BJ (cell line): ENCODE results near the gene SUGCT. TPM values are rescaled to one million over a fixed set of nuclear protein-coding genes. Genes with fewer than 3 reads are reported as not detected.

Experiments
- CTCF ChIA-PET: fragments of 350-600 bp; formaldehyde crosslinking; extraction: SDS; loops from one replicate; lab custom pipeline; 2021; ENCODE audit warnings: antibody characterized with exemption, inconsistent platforms; lab: Yijun Ruan, JAX
- POLR2A ChIA-PET: fragments of 300-600 bp; sonication (Branson Sonifier 250); formaldehyde crosslinking; extraction: SDS; loops from one replicate; lab custom pipeline; 2021; ENCODE audit warnings: antibody characterized with exemption; lab: Charles Lee
- DNase-seq: peaks from one replicate; pipeline ENCODE4 v3.0.0-alpha.2; 2011; ENCODE audit warnings: low read depth
- H3K27me3 ChIP-seq: 2 replicates; pipeline ENCODE4 v1.6.0; 2011; ENCODE audit warnings: low read length; ENCODE audit not compliant: control insufficient read depth, insufficient read depth
- H3K36me3 ChIP-seq: 2 replicates; pipeline ENCODE4 v1.5.1; 2011; ENCODE audit warnings: low read length; ENCODE audit not compliant: control insufficient read depth, insufficient read depth
- H3K4me3 ChIP-seq: 2 replicates; pipeline ENCODE4 v1.5.1; 2011; ENCODE audit warnings: low read depth, mild to moderate bottlenecking, control low read depth, low read length
- CTCF ChIP-seq: IDR thresholded peaks from 2 replicates; pipeline ENCODE4 v1.5.1; 2011; ENCODE audit warnings: low read depth, mild to moderate bottlenecking, control low read depth, inconsistent platforms, low read length, moderate library complexity; ENCODE audit not compliant: insufficient read depth
- polyA plus RNA-seq: library from polyadenylated mRNA; depleted of rRNA; stranded (reverse); fragments of >200 nt; gene quantifications from 2 replicates; pipeline ENCODE4 v1.2.3, GENCODE V29; 2011

SUGCT gene
- polyA plus RNA-seq, 1 experiment, result 10.6 TPM

- POLR2A ChIA-PET, result interaction anchor here (0.6 kb wide), 1 partner anchor 1266 kb away, joined by 3 read pairs; the partner anchor contains the start of gene INHBA
- CTCF ChIA-PET, result interaction anchor here (1.0 kb wide), 1 partner anchor 110 kb away, joined by 3 read pairs; no protein-coding TSS in a partner anchor
- no peak for DNase-seq
Observed at GRCh38 chr7:40436710-40437109, 301.9 kb downstream of the SUGCT start.

GRCh38 chr7:40437498-40437897, 302.7 kb downstream of the SUGCT start:
- no peak overlapping the region for H3K4me3 ChIP-seq
- peak; percentile 98 for DNase-seq
- ChIA-PET CTCF (interaction anchor here (1.2 kb wide), 1 partner anchor 12 kb away, joined by 4 read pairs; no protein-coding TSS in a partner anchor), POLR2A (no interaction called here)
- H3K27me3 ChIP-seq, result no peaks in the 10 kb centered on the region
- no peaks in the 10 kb centered on the region for H3K36me3 ChIP-seq
- TF ChIP-seq CTCF, result no peak

More at GRCh38 chr7:40436710-40437109, 301.9 kb downstream of the SUGCT start:
- no peak overlapping the region for H3K4me3 ChIP-seq
- no peak for TF ChIP-seq CTCF
- H3K27me3 ChIP-seq, result no peaks in the 10 kb centered on the region
- H3K36me3 ChIP-seq, result no peaks in the 10 kb centered on the region

- no peak for TF ChIP-seq CTCF
- ChIA-PET CTCF (interaction anchor here (1.1 to 1.2 kb wide), 2 partner anchors 12 to 20 kb away, joined by 4 read pairs; no protein-coding TSS in a partner anchor), POLR2A (no interaction called here)
- no peak overlapping the region for H3K4me3 ChIP-seq
- no peaks in the 10 kb centered on the region for H3K27me3 ChIP-seq
- no peaks in the 10 kb centered on the region for H3K36me3 ChIP-seq
- DNase-seq, result no peak
Observed at GRCh38 chr7:40437936-40438634, 303.3 kb downstream of the SUGCT start.

GRCh38 chr7:40439686-40440085, 304.9 kb downstream of the SUGCT start:
- Histone ChIP-seq H3K27me3 (no peaks in the 10 kb centered on the region), H3K36me3 (no peaks in the 10 kb centered on the region), H3K4me3 (no peak overlapping the region)
- ChIA-PET POLR2A (interaction anchor here (0.7 kb wide), 1 partner anchor 10 kb away, joined by 11 read pairs; no protein-coding TSS in a partner anchor), CTCF (no interaction called here)
- no peak for DNase-seq
- no peak for TF ChIP-seq CTCF

GRCh38 chr7:40447345-40447744, 312.5 kb downstream of the SUGCT start:
- ChIA-PET POLR2A (no interaction called here), CTCF (no interaction called here)
- DNase-seq, result no peak
- no peak for TF ChIP-seq CTCF
- no peaks in the 10 kb centered on the region for H3K27me3 ChIP-seq
- no peaks in the 10 kb centered on the region for H3K36me3 ChIP-seq
- no peak overlapping the region for H3K4me3 ChIP-seq
